HEK293 (cell line): ENCODE results near the gene SYPL2.
A peak's percentile ranks its signal among the peaks of the same experiment; 100 is the strongest.

Experiments used
- AEBP2 ChIP-seq: fragments of 450-650 bp; formaldehyde crosslinking; IDR thresholded peaks from 2 replicates; pipeline ENCODE4 v1.5.1; 2016; ENCODE audit warnings: missing biosample characterization, missing genetic modification characterization, borderline replicate concordance
- FEZF1 ChIP-seq: fragments of 450-650 bp; formaldehyde crosslinking; IDR thresholded peaks from 2 replicates; pipeline ENCODE4 v1.5.1; 2016; ENCODE audit warnings: missing biosample characterization, missing genetic modification characterization
- SETDB1 ChIP-seq: IDR thresholded peaks from one replicate; pipeline ENCODE4 v1.6.1; 2017; ENCODE audit warnings: mild to moderate bottlenecking, low read length, moderate library complexity, mixed read lengths; ENCODE audit not compliant: insufficient read length
- YY1 ChIP-seq: fragments of 450-650 bp; formaldehyde crosslinking; IDR thresholded peaks from 2 replicates; pipeline ENCODE4 v1.5.1; 2018; ENCODE audit warnings: missing biosample characterization, missing genetic modification characterization
- ZBTB17 ChIP-seq: fragments of 450-650 bp; formaldehyde crosslinking; IDR thresholded peaks from 2 replicates; pipeline ENCODE4 v1.5.1; 2016; ENCODE audit warnings: missing biosample characterization, missing genetic modification characterization
- ZEB2 ChIP-seq: fragments of 450-650 bp; formaldehyde crosslinking; IDR thresholded peaks from 2 replicates; pipeline ENCODE4 v1.5.1; 2016; ENCODE audit warnings: missing biosample characterization, missing genetic modification characterization
- ZFP37 ChIP-seq: fragments of 450-650 bp; formaldehyde crosslinking; IDR thresholded peaks from 2 replicates; pipeline ENCODE4 v1.5.1; 2016; ENCODE audit warnings: missing biosample characterization, missing genetic modification characterization
- ZFP69B ChIP-seq: fragments of 450-650 bp; formaldehyde crosslinking; IDR thresholded peaks from 2 replicates; pipeline ENCODE4 v1.5.1; 2016; ENCODE audit warnings: missing biosample characterization, missing genetic modification characterization
- ZNF10 ChIP-seq: fragments of 450-650 bp; formaldehyde crosslinking; IDR thresholded peaks from 2 replicates; pipeline ENCODE4 v1.5.1; 2017; ENCODE audit warnings: missing biosample characterization, missing genetic modification characterization
- ZNF112 ChIP-seq: fragments of 450-650 bp; formaldehyde crosslinking; IDR thresholded peaks from 2 replicates; pipeline ENCODE4 v1.5.0; 2017; ENCODE audit warnings: missing biosample characterization, missing genetic modification characterization
- ZNF16 ChIP-seq: fragments of 450-650 bp; formaldehyde crosslinking; IDR thresholded peaks from 2 replicates; pipeline ENCODE4 v1.5.1; 2016; ENCODE audit warnings: low read depth, missing biosample characterization, missing genetic modification characterization
- ZNF280C ChIP-seq: fragments of 450-650 bp; formaldehyde crosslinking; IDR thresholded peaks from 2 replicates; pipeline ENCODE4 v1.5.1; 2016; ENCODE audit warnings: missing biosample characterization, missing genetic modification characterization
- ZNF302 ChIP-seq: fragments of 450-650 bp; formaldehyde crosslinking; IDR thresholded peaks from 2 replicates; pipeline ENCODE4 v1.5.1; 2016; ENCODE audit warnings: missing biosample characterization, missing genetic modification characterization, low read depth
- ZNF391 ChIP-seq: fragments of 450-650 bp; formaldehyde crosslinking; IDR thresholded peaks from 2 replicates; pipeline ENCODE4 v1.5.1; 2016; ENCODE audit warnings: low read depth, missing biosample characterization, missing genetic modification characterization, borderline replicate concordance
- ZNF449 ChIP-seq: fragments of 450-650 bp; formaldehyde crosslinking; IDR thresholded peaks from 2 replicates; pipeline ENCODE4 v1.5.1; 2017; ENCODE audit warnings: missing biosample characterization, mild to moderate bottlenecking, missing genetic modification characterization, moderate library complexity
- ZNF561 ChIP-seq: fragments of 450-650 bp; IDR thresholded peaks from 2 replicates; pipeline ENCODE4 v1.5.1; 2018; ENCODE audit warnings: missing biosample characterization, missing genetic modification characterization, borderline replicate concordance
- ZNF571 ChIP-seq: fragments of 450-650 bp; formaldehyde crosslinking; IDR thresholded peaks from 2 replicates; pipeline ENCODE4 v1.5.0; 2017; ENCODE audit warnings: missing biosample characterization, missing genetic modification characterization
- ZNF596 ChIP-seq: fragments of 450-650 bp; IDR thresholded peaks from 2 replicates; pipeline ENCODE4 v1.5.0; 2018; ENCODE audit warnings: missing biosample characterization, mild to moderate bottlenecking, missing genetic modification characterization, moderate library complexity
- ZNF664 ChIP-seq: fragments of 450-650 bp; formaldehyde crosslinking; IDR thresholded peaks from 2 replicates; pipeline ENCODE4 v1.5.1; 2016; ENCODE audit warnings: missing biosample characterization, missing genetic modification characterization
- ZNF701 ChIP-seq: fragments of 450-650 bp; formaldehyde crosslinking; IDR thresholded peaks from 2 replicates; pipeline ENCODE4 v1.5.1; 2016; ENCODE audit warnings: missing biosample characterization, missing genetic modification characterization
- ZNF707 ChIP-seq: fragments of 450-650 bp; formaldehyde crosslinking; IDR thresholded peaks from 2 replicates; pipeline ENCODE4 v1.5.1; 2016; ENCODE audit warnings: missing biosample characterization, missing genetic modification characterization
- ZNF76 ChIP-seq: fragments of 450-650 bp; formaldehyde crosslinking; IDR thresholded peaks from 2 replicates; pipeline ENCODE4; 2016; ENCODE audit warnings: low read depth, missing biosample characterization, missing genetic modification characterization, borderline replicate concordance
- ZNF777 ChIP-seq: fragments of 450-650 bp; formaldehyde crosslinking; IDR thresholded peaks from 2 replicates; pipeline ENCODE4 v1.5.1; 2017; ENCODE audit warnings: missing biosample characterization, missing genetic modification characterization, borderline replicate concordance
- TF ChIP-seq, protein P1 (sequence below): fragments of 450-650 bp; formaldehyde crosslinking; IDR thresholded peaks from 2 replicates; pipeline ENCODE4 v1.5.1; 2016; ENCODE audit warnings: missing biosample characterization, missing genetic modification characterization
- TF ChIP-seq, protein P2 (sequence below): fragments of 450-650 bp; formaldehyde crosslinking; IDR thresholded peaks from 2 replicates; pipeline ENCODE4 v1.5.1; 2016; ENCODE audit warnings: missing biosample characterization, missing genetic modification characterization
- TF ChIP-seq, protein P3 (sequence below): fragments of 450-650 bp; formaldehyde crosslinking; IDR thresholded peaks from 2 replicates; pipeline ENCODE4 v1.5.1; 2016; ENCODE audit warnings: missing biosample characterization, missing genetic modification characterization, low read depth

Gene SYPL2

GRCh38 chr1:109425391-109426280 lies 40.7 kb upstream of the SYPL2 start (continued):
- TF ChIP-seq, protein P1, sequence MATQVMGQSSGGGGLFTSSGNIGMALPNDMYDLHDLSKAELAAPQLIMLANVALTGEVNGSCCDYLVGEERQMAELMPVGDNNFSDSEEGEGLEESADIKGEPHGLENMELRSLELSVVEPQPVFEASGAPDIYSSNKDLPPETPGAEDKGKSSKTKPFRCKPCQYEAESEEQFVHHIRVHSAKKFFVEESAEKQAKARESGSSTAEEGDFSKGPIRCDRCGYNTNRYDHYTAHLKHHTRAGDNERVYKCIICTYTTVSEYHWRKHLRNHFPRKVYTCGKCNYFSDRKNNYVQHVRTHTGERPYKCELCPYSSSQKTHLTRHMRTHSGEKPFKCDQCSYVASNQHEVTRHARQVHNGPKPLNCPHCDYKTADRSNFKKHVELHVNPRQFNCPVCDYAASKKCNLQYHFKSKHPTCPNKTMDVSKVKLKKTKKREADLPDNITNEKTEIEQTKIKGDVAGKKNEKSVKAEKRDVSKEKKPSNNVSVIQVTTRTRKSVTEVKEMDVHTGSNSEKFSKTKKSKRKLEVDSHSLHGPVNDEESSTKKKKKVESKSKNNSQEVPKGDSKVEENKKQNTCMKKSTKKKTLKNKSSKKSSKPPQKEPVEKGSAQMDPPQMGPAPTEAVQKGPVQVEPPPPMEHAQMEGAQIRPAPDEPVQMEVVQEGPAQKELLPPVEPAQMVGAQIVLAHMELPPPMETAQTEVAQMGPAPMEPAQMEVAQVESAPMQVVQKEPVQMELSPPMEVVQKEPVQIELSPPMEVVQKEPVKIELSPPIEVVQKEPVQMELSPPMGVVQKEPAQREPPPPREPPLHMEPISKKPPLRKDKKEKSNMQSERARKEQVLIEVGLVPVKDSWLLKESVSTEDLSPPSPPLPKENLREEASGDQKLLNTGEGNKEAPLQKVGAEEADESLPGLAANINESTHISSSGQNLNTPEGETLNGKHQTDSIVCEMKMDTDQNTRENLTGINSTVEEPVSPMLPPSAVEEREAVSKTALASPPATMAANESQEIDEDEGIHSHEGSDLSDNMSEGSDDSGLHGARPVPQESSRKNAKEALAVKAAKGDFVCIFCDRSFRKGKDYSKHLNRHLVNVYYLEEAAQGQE (tag by site-specific recombination), result no peak
- TF ChIP-seq ZNF76 (tag by site-specific recombination) (peak; percentile 90; the same call in 1 of the 2 replicates), ZFP69B (tag by site-specific recombination) (peak; percentile 58; the same call in 1 of the 2 replicates), ZNF777 (0 out of 2 replicates have a peak, but pooled peaks have one; percentile 14), ZEB2 (tag by site-specific recombination) (peak; percentile 52), ZNF664 (tag by site-specific recombination) (no peak), FEZF1 (tag by site-specific recombination) (no peak), ZNF449 (no peak; the same call in 1 of the 2 replicates), SETDB1 (no peak), AEBP2 (tag by site-specific recombination) (no peak), ZNF561 (tag by site-specific recombination) (0 out of 2 replicates have a peak, but pooled peaks have one; percentile 28), ZNF391 (tag by site-specific recombination) (peak; percentile 71; the same call in 1 of the 2 replicates), ZNF571 (tag by site-specific recombination) (no peak), ZNF16 (tag by site-specific recombination) (no peak), YY1 (tag by site-specific recombination) (0 out of 2 replicates have a peak, but pooled peaks have one; percentile 15), ZNF112 (tag by site-specific recombination) (no peak), ZNF596 (tag by site-specific recombination) (no peak), ZNF302 (tag by site-specific recombination) (no peak), ZNF707 (tag by site-specific recombination) (no peak), ZNF280C (tag by site-specific recombination) (no peak), ZNF701 (no peak), ZNF10 (tag by site-specific recombination) (peak; percentile 100), ZFP37 (tag by site-specific recombination) (peak; percentile 82; the same call in 1 of the 2 replicates), ZBTB17 (tag by site-specific recombination) (peak; percentile 62)
- TF ChIP-seq, protein P2, sequence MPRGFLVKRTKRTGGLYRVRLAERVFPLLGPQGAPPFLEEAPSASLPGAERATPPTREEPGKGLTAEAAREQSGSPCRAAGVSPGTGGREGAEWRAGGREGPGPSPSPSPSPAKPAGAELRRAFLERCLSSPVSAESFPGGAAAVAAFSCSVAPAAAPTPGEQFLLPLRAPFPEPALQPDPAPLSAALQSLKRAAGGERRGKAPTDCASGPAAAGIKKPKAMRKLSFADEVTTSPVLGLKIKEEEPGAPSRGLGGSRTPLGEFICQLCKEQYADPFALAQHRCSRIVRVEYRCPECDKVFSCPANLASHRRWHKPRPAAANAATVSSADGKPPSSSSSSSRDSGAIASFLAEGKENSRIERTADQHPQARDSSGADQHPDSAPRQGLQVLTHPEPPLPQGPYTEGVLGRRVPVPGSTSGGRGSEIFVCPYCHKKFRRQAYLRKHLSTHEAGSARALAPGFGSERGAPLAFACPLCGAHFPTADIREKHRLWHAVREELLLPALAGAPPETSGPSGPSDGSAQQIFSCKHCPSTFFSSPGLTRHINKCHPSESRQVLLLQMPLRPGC (tag by site-specific recombination), result 0 out of 2 replicates have a peak, but pooled peaks have one; percentile 49
- TF ChIP-seq, protein P3, sequence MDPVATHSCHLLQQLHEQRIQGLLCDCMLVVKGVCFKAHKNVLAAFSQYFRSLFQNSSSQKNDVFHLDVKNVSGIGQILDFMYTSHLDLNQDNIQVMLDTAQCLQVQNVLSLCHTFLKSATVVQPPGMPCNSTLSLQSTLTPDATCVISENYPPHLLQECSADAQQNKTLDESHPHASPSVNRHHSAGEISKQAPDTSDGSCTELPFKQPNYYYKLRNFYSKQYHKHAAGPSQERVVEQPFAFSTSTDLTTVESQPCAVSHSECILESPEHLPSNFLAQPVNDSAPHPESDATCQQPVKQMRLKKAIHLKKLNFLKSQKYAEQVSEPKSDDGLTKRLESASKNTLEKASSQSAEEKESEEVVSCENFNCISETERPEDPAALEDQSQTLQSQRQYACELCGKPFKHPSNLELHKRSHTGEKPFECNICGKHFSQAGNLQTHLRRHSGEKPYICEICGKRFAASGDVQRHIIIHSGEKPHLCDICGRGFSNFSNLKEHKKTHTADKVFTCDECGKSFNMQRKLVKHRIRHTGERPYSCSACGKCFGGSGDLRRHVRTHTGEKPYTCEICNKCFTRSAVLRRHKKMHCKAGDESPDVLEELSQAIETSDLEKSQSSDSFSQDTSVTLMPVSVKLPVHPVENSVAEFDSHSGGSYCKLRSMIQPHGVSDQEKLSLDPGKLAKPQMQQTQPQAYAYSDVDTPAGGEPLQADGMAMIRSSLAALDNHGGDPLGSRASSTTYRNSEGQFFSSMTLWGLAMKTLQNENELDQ (tag by site-specific recombination), result no peak
